Choroid plexus epithelial cell (primary cell): ENCODE data around the gene SLC12A6.

Experiments
- DNase-seq: peaks from one replicate; pipeline ENCODE4 v3.0.0-alpha.2; 2010; ENCODE audit warnings: low read depth
- H3K4me3 ChIP-seq: 2 replicates; pipeline ENCODE4 v1.5.1; 2011; ENCODE audit warnings: low read depth, mild to moderate bottlenecking, control low read depth, low read length, moderate library complexity
- TF ChIP-seq, protein P1 (sequence below): conservative IDR thresholded peaks from 2 replicates; pipeline ENCODE4 v1.5.1; 2011; ENCODE audit warnings: low read depth, mild to moderate bottlenecking, control low read depth, inconsistent platforms, low read length, moderate library complexity

The SLC12A6 gene

GRCh38 chr15:34329006-34329405, 8.6 kb downstream of the SLC12A6 start:
- no peak overlapping the region for H3K4me3 ChIP-seq
- TF ChIP-seq, protein P1, sequence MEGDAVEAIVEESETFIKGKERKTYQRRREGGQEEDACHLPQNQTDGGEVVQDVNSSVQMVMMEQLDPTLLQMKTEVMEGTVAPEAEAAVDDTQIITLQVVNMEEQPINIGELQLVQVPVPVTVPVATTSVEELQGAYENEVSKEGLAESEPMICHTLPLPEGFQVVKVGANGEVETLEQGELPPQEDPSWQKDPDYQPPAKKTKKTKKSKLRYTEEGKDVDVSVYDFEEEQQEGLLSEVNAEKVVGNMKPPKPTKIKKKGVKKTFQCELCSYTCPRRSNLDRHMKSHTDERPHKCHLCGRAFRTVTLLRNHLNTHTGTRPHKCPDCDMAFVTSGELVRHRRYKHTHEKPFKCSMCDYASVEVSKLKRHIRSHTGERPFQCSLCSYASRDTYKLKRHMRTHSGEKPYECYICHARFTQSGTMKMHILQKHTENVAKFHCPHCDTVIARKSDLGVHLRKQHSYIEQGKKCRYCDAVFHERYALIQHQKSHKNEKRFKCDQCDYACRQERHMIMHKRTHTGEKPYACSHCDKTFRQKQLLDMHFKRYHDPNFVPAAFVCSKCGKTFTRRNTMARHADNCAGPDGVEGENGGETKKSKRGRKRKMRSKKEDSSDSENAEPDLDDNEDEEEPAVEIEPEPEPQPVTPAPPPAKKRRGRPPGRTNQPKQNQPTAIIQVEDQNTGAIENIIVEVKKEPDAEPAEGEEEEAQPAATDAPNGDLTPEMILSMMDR = no peak
- no peak for DNase-seq

- TF ChIP-seq, protein P1 = no peak
- no peak for DNase-seq
- H3K4me3 ChIP-seq = no peak overlapping the region
Observed at GRCh38 chr15:34327906-34328305, 9.7 kb downstream of the SLC12A6 start.

GRCh38 chr15:34325368-34325767, 12.2 kb downstream of the SLC12A6 start:
- DNase-seq = no peak
- TF ChIP-seq, protein P1 = no peak
- H3K4me3 ChIP-seq = no peak overlapping the region

GRCh38 chr15:34324933-34325332, 12.6 kb downstream of the SLC12A6 start:
- TF ChIP-seq, protein P1 = no peak
- no peak overlapping the region for H3K4me3 ChIP-seq
- no peak for DNase-seq

DNA sequence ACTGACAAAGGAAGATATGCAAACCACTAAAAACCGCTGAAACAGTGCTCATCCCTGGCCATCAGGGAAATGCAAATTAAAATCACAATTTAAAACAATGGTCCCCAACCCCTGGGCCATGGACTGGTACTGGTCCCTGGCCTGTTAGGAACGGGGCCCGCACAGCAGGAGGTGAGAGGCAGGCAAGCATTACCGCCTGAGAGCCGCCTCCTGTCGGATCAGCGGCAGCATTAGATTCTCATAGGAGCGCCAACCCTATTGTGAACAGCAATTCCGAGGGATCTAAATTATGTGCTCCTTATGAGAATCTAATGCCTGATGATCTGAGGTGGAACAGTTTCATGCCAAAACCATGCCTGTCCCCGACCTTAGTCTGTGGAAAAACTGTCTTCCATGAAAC, 14.4 kb downstream of the SLC12A6 start:
- H3K4me3 ChIP-seq = no peak overlapping the region
- TF ChIP-seq, protein P1 = no peak
- no peak for DNase-seq

DNA sequence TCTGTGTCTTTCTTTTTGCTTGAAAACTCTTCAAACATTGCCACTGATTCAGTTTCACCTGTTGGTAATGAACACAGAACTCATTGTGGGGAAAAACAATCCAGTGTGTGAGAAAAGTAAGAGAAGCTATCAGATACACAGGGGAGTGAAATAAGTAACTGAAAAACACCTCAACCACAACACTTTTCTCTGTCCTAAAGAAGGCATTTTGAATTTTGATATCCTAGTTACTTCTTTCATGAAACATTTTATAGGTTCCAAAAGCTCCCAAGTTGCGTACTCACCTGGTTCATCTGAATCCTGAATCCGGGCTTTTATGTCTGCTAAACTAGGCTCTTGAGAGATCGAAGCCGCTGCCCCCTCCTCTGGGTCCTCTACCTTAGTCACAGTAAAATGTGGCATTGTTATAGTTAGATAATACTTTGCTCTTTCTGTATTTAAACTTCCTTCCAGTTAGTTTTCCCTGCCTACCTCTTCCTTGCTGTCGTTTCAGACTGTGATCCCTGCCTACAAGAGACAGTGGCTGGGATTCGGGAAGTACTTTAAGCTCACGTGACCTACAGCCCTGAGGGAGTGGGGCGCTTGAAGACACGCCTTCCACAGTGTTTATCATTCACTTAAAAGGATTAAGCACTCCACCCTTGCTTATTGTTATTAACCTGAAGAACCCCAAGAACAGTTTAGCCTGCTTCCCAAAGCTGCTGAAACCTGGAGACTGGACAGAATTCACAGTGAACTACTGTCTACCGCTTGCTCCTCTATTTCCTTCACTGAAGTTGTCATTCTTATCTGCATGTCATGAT, 19.1 kb downstream of the SLC12A6 start:
- peak overlapping the region; percentile 66 for H3K4me3 ChIP-seq
- DNase-seq = peak; percentile 74
- TF ChIP-seq, protein P1 = no peak
